ENCODE measurements around the gene CAPSL. TPM values are rescaled to one million over a fixed set of nuclear protein-coding genes. Genes with fewer than 3 reads are reported as not detected.
A peak's percentile ranks its signal among the peaks of the same experiment; 100 is the strongest.

The CAPSL gene
- total RNA-seq, 4 donors from 2014 or later = 1.5 to 7.7 TPM; not detected in 2

- no peak for DNase-seq
- no peak for TF ChIP-seq POLR2A (IDR thresholded peaks at IDR 0.05)
- no peak overlapping the region for H3K27ac ChIP-seq
- no peaks in the 10 kb centered on the region for H3K9me3 ChIP-seq
- H3K27me3 ChIP-seq = no peaks in the 10 kb centered on the region
- peaks cover 0 to 3% of the 10 kb centered on the region in 2 donors for H3K4me1 ChIP-seq
- intact Hi-C loops (cut with DNase I; ENCODE audit: low total_unique reads) = no loop called here
- no peaks in the 10 kb centered on the region for H3K36me3 ChIP-seq
- peak overlapping the region in 1 of 2 donors; percentile 15 for H3K4me3 ChIP-seq
Observed at GRCh38 chr5:35924122-35924949, 14.1 kb downstream of the CAPSL start.

DNA sequence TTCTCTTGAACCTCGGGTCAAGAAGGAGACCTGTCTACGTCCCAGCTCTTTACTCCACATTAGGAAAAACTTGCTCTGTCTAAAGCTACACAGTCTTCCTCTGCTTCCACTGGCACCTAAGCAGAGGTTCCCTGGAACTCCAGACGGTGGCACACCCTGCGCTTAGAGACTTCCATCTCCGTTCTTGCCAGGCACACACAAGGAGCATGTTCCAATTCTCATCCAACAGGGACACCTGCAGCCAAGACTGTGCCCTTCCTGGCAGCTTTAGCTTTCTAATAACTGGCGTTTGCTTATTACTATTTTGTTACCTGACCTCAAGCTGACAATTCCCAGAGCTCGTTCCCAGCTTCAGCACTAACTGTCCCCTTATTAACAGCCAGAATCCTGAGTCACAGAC lies 16.0 kb downstream of the CAPSL start:
- H3K9me3 ChIP-seq = no peaks in the 10 kb centered on the region
- H3K27me3 ChIP-seq = no peaks in the 10 kb centered on the region
- TF ChIP-seq CTCF (IDR thresholded peaks at IDR 0.05) (no peak), POLR2A (IDR thresholded peaks at IDR 0.05) (no peak)

DNA sequence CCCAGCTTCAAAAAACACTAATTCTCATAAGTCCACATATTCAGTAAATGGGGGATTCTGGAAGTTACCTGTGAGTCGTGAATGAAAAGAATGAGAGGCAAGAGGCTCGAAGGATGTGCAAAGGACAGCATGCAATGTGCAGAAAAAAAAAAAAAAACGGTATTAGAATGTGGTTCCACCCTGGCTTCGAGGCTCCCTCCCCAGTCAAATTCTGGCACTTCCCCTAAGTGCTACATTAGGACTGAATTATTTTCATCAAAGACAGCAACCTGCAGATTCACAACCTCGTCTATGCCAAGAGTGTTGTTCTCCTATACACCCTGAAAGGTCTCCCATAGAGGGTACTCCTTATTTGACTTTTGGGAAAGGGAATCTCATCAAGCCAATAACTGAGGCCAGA lies 16.5 kb downstream of the CAPSL start:
- Histone ChIP-seq H3K4me1 (peaks cover 0 to 3% of the 10 kb centered on the region in 2 donors), H3K27ac (no peak overlapping the region), H3K9me3 (no peaks in the 10 kb centered on the region), H3K4me3 (no peak overlapping the region), H3K36me3 (no peaks in the 10 kb centered on the region), H3K27me3 (no peaks in the 10 kb centered on the region)
- intact Hi-C loops (cut with DNase I; ENCODE audit: low total_unique reads) = no loop called here
- DNase-seq = no peak
- no peak for TF ChIP-seq CTCF (IDR thresholded peaks at IDR 0.05)
- no peak for TF ChIP-seq POLR2A (IDR thresholded peaks at IDR 0.05)

More for the DNA sequence above, 16.0 kb downstream of the CAPSL start:
- no peaks in the 10 kb centered on the region for H3K36me3 ChIP-seq
- no peak for DNase-seq
- H3K4me3 ChIP-seq = no peak overlapping the region
- H3K4me1 ChIP-seq = peaks cover 0 to 3% of the 10 kb centered on the region in 2 donors
- intact Hi-C loops (cut with DNase I; ENCODE audit: low total_unique reads) = no loop called here
- H3K27ac ChIP-seq = no peak overlapping the region

- intact Hi-C loops (cut with DNase I; ENCODE audit: low total_unique reads) = no loop called here
- no peak overlapping the region for H3K4me3 ChIP-seq
- TF ChIP-seq POLR2A (IDR thresholded peaks at IDR 0.05) (no peak), CTCF (IDR thresholded peaks at IDR 0.05) (no peak)
Observed at GRCh38 chr5:35920890-35921289, 17.5 kb downstream of the CAPSL start.

GRCh38 chr5:35919191-35919590 lies 19.2 kb downstream of the CAPSL start:
- no peak for DNase-seq
- Histone ChIP-seq H3K4me1 (peaks cover 0 to 1% of the 10 kb centered on the region in 2 donors), H3K27ac (no peak overlapping the region), H3K4me3 (no peak overlapping the region), H3K36me3 (no peaks in the 10 kb centered on the region), H3K27me3 (no peaks in the 10 kb centered on the region), H3K9me3 (no peaks in the 10 kb centered on the region)
- intact Hi-C loops (cut with DNase I; ENCODE audit: low total_unique reads) = no loop called here
- no peak for TF ChIP-seq CTCF (IDR thresholded peaks at IDR 0.05)
- no peak for TF ChIP-seq POLR2A (IDR thresholded peaks at IDR 0.05)

More at GRCh38 chr5:35920890-35921289, 17.5 kb downstream of the CAPSL start:
- DNase-seq = no peak
- Histone ChIP-seq H3K27me3 (no peaks in the 10 kb centered on the region), H3K27ac (no peak overlapping the region), H3K36me3 (no peaks in the 10 kb centered on the region), H3K4me1 (peaks cover 0 to 3% of the 10 kb centered on the region in 2 donors), H3K9me3 (no peaks in the 10 kb centered on the region)

Data from uterus (tissue), 4 donors.